Activated T-helper 17 cell treated with anti-CD3 and anti-CD28 coated beads, Interleukin-2, amount 50 U/mL, for 72 hours (primary cell): ENCODE measurements around the gene MAP3K4. TPM values are rescaled to one million over a fixed set of nuclear protein-coding genes. Genes with fewer than 3 reads are reported as not detected.
A peak's percentile ranks its signal among the peaks of the same experiment; 100 is the strongest.

Source experiments
- ATAC-seq: fragments of 150-1000 bp; cut with Tn5 transposase; replicated peaks from 2 replicates; pipeline ENCODE4 v1.10.0; 2021; ENCODE audit warnings: mild to moderate bottlenecking, moderate library complexity
- H3K27ac Mint-ChIP-seq: one replicate; pipeline ENCODE4 v1.8.0; 2022; ENCODE audit warnings: mixed read lengths
- H3K27me3 Mint-ChIP-seq: one replicate; pipeline ENCODE4 v1.8.0; 2022; ENCODE audit warnings: mixed read lengths
- H3K36me3 Mint-ChIP-seq: one replicate; pipeline ENCODE4 v1.8.0; 2022; ENCODE audit warnings: low read depth, mild to moderate bottlenecking, mixed read lengths
- H3K4me1 Mint-ChIP-seq: one replicate; pipeline ENCODE4 v1.8.0; 2022; ENCODE audit warnings: mixed read lengths
- H3K4me3 Mint-ChIP-seq: one replicate; pipeline ENCODE4 v1.8.0; 2022; ENCODE audit warnings: mild to moderate bottlenecking, mixed read lengths
- H3K9me3 Mint-ChIP-seq: one replicate; pipeline ENCODE4 v1.8.0; 2022; ENCODE audit warnings: mixed read lengths
- total RNA-seq, 2 donors: library from RNA; stranded (reverse); gene quantifications; one replicate each; pipeline ENCODE4 v1.2.3, GENCODE V29; 2022

The MAP3K4 gene
- total RNA-seq, 2 donors from 2014 or later: 76.1 to 97.9 TPM

DNA sequence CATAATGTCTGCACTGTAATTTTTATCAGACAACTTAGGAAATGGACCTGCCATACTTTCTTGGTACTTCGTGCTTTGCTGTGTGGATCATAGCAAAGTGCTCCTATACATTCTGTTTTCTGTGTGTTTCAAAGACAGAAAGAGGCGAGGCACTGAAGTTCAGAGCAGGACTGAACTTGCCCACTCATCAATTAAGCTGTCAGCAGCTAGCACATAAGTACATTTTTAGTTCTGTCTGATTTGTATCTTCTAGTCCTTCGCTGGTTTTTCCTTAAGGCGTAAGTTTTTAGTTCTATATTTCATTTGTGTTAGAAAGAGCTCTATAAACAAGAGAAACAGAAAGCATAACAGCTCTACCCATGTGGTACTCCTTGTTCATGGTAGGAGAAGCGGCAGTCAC, 42.1 kb downstream of the MAP3K4 start:
- Mint-ChIP-seq H3K9me3 (no peaks in the 10 kb centered on the region), H3K36me3 (peaks cover 59% of the 10 kb centered on the region), H3K27me3 (no peaks in the 10 kb centered on the region), H3K4me3 (peak overlapping the region; percentile 73), H3K27ac (peak overlapping the region; percentile 71), H3K4me1 (peaks cover 50% of the 10 kb centered on the region)
- ATAC-seq: no peak

DNA sequence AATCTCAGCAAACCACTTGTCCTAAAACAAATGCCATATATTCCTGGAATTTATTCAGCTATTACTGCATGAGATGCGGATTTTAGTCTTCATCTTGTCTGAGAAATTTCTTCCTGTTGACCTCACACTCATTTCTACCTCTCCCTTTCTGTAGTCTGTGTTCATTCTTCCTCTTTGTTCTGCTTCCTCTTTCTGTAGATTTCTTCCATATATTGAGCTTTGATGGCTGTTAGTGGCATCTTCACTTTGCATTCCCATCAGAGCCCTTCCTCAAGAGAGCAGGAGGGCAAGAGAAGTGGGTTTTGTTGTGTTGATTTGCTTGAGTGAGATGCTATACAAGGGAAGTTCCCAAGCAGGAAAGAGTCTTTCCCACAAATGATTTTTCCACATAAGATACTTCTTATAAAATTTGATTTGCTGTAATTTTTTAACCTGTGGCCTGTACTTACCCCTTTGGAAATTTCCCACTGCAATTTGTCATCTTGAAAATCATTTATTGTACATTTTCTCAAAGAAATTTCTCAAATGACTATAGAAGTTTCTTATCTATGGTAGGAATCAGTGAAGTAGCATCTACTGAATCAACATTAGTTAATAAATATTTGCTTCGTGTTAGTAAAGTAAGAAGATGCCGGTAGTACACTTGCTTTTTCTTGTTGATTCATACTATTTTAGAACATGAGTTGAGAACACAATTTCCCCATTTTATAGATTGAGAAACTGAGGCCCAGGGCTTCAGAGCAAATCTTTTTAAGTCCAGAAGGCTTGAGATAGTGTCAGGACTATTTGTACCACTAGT, 43.8 kb downstream of the MAP3K4 start:
- ATAC-seq: no peak
- peak overlapping the region; percentile 71 for H3K27ac Mint-ChIP-seq
- H3K36me3 Mint-ChIP-seq: peaks cover 69% of the 10 kb centered on the region
- H3K4me1 Mint-ChIP-seq: peaks cover 37% of the 10 kb centered on the region
- no peaks in the 10 kb centered on the region for H3K9me3 Mint-ChIP-seq
- no peaks in the 10 kb centered on the region for H3K27me3 Mint-ChIP-seq
- H3K4me3 Mint-ChIP-seq: peak overlapping the region; percentile 73

DNA sequence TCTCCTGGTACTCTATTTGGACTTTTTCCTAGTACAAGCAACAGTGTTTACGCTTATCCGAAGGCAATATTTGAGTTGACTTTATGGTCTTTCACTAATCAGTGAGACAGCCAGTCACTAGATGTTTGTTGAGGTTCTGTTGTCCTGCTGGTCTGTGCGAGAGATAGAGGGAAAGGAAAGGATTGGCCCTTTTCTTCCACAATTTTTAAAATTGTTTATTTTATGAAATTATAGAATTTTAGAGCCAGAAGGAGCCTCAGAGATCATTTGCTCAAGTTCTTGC, 44.4 kb downstream of the MAP3K4 start:
- Mint-ChIP-seq H3K27ac (peak overlapping the region; percentile 71), H3K36me3 (peaks cover 74% of the 10 kb centered on the region), H3K4me3 (peak overlapping the region; percentile 73), H3K4me1 (peaks cover 35% of the 10 kb centered on the region), H3K27me3 (no peaks in the 10 kb centered on the region), H3K9me3 (no peaks in the 10 kb centered on the region)
- ATAC-seq: no peak

DNA sequence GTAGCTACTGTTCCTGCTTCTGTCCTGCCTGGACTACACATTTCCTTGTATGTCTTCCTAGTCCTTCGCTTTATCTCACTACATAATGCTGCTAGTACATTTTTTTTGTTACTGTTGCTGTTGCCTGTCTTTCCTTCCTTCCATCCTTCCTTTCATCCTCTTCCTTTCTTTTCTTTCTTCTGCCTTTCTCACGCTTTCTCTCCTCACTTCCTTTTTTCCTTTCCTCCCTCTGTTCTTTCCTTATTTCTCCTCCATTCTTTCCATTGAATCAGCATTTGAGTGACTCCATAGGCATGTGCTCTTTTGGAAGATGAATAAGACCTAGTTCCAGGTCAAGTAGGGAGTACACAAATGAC, 46.3 kb downstream of the MAP3K4 start:
- peak overlapping the region; percentile 66 for H3K4me3 Mint-ChIP-seq
- no peaks in the 10 kb centered on the region for H3K27me3 Mint-ChIP-seq
- no peaks in the 10 kb centered on the region for H3K9me3 Mint-ChIP-seq
- peaks cover 92% of the 10 kb centered on the region for H3K36me3 Mint-ChIP-seq
- ATAC-seq: no peak
- peaks cover 27% of the 10 kb centered on the region for H3K4me1 Mint-ChIP-seq
- peak overlapping the region; percentile 87 for H3K27ac Mint-ChIP-seq

DNA sequence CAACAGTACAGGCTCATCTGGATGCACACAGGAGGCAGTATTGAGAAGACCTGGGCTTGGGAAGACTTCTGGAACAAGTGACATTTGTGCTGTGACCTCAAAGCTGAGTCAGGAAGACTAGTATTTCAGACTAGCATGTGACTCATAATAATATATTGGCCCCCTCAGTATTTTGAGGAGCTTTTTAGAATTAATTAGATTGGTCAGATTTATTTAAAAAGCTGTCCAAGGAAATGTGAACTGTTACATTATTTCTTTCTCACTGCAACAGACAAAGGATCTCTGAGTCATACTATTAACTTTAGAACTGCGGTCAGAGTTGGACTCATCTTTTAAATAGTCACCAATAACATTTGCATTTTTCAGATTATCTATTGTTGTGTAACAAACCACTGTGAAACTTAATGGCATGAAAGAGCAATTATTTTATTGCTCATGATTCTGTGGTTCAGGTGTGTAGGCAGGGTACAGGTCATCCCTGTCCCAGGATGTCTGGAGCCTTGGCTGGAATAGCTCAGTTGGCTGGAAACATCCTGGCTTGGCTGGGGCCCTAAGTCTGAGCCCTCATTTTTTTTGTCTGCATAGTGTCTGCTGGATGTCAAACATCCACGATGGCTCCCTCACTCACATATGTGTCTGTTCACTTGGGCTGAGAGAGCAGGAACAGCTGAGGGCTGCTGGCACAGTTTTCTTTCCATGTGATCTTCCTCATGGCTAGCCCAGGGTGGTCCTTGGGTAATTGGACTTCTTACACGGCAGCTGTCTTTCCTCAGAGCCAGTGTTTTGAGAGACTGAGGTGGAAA, 46.9 kb downstream of the MAP3K4 start:
- H3K27me3 Mint-ChIP-seq: no peaks in the 10 kb centered on the region
- H3K36me3 Mint-ChIP-seq: peaks cover 98% of the 10 kb centered on the region
- peak overlapping the region; percentile 87 for H3K27ac Mint-ChIP-seq
- H3K4me1 Mint-ChIP-seq: peaks cover 32% of the 10 kb centered on the region
- ATAC-seq: peak; percentile 84
- H3K9me3 Mint-ChIP-seq: no peaks in the 10 kb centered on the region
- peak overlapping the region; percentile 66 for H3K4me3 Mint-ChIP-seq

DNA sequence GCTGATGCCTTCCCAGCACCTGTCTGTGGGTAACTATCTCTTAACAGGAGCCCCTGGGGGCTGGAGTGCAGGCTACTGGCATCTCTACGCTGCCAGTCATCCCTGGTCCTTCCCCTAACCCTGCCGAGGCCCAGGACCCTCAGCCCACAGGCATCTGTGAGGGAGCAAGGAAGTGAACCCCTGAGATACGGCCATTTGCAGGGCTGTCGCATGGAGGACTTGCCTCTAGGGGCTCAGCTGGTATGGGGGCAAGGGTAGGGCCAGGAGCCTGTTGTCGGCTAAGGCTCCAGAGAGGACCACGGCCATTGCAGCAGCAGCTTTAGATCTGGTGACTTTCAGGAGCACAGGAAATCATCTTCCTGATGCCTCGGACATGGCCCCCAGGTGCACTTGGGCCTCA, 49.7 kb downstream of the MAP3K4 start:
- Mint-ChIP-seq H3K9me3 (no peaks in the 10 kb centered on the region), H3K36me3 (peaks cover 81% of the 10 kb centered on the region), H3K4me3 (no peak overlapping the region), H3K27me3 (no peaks in the 10 kb centered on the region), H3K4me1 (peaks cover 25% of the 10 kb centered on the region), H3K27ac (no peak overlapping the region)
- ATAC-seq: no peak

DNA sequence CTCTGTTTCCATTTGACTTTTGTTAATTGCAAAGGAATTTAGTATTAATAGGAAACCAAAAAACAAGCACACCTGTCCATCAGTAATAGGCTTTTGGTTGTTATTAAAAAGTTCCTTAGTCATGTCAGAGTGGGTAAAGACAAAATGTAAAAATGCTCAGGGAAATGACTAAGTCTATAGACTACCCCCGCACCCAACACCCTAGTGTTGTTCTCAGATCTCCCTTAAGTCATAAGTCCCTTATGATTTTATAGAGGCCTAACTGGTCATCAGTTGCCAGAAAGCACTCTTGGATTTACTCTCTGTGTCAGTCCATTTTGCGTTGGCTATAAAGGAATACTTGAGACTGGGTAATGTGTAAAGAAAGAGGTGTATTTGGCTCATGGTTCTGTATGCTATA, 52.8 kb downstream of the MAP3K4 start:
- Mint-ChIP-seq H3K27me3 (no peaks in the 10 kb centered on the region), H3K4me1 (peaks cover 13% of the 10 kb centered on the region), H3K4me3 (peak overlapping the region; percentile 42), H3K9me3 (no peaks in the 10 kb centered on the region), H3K27ac (peak overlapping the region; percentile 74), H3K36me3 (peaks cover 60% of the 10 kb centered on the region)
- peak; percentile 80 for ATAC-seq

DNA sequence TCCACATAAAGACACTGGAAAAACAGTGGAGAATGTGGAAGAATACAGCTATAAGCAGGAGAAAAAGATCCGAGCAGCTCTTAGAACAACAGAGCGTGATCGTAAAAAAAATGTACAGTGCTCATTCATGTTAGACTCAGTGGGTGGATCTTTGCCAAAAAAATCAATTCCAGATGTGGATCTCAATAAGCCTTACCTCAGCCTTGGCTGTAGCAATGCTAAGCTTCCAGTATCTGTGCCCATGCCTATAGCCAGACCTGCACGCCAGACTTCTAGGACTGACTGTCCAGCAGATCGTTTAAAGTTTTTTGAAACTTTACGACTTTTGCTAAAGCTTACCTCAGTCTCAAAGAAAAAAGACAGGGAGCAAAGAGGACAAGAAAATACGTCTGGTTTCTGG, 57.1 kb downstream of the MAP3K4 start:
- H3K4me1 Mint-ChIP-seq: peaks cover 21% of the 10 kb centered on the region
- no peaks in the 10 kb centered on the region for H3K9me3 Mint-ChIP-seq
- no peak overlapping the region for H3K4me3 Mint-ChIP-seq
- no peak overlapping the region for H3K27ac Mint-ChIP-seq
- H3K27me3 Mint-ChIP-seq: no peaks in the 10 kb centered on the region
- H3K36me3 Mint-ChIP-seq: peaks cover 39% of the 10 kb centered on the region
- ATAC-seq: no peak

DNA sequence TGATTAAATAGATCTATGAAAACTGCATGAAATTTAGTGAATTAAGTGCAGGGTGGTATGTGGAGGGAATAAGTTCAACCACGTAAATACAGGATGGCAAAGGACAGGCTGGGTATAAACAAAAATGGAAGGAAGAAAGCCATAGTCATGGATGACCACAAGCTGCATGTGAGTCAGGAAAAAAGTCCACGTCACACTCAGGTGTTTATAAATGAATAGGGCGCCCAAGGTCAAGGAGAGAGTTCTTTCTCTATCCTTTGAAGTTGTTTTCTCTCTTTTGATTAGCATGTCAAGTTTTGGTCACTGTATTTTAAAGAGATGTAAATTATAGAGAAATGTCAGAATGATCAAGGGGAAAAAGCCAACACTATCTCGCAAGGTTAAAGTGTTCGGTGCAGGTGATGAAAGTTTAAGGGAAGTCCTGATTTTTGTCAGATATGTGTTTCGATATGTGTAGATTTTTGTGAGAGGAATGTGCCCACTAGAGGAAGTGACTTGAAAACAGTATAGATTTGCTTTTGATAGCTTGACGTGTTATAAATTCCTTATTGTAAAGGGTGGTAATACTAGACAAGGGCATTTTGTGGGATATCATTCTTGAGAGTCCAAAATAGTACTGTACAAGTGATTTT, 58.7 kb downstream of the MAP3K4 start:
- Mint-ChIP-seq H3K36me3 (peaks cover 29% of the 10 kb centered on the region), H3K4me3 (peak overlapping the region; percentile 62), H3K27me3 (no peaks in the 10 kb centered on the region), H3K9me3 (no peaks in the 10 kb centered on the region), H3K27ac (peak overlapping the region; percentile 83), H3K4me1 (peaks cover 16% of the 10 kb centered on the region)
- ATAC-seq: peak; percentile 89

DNA sequence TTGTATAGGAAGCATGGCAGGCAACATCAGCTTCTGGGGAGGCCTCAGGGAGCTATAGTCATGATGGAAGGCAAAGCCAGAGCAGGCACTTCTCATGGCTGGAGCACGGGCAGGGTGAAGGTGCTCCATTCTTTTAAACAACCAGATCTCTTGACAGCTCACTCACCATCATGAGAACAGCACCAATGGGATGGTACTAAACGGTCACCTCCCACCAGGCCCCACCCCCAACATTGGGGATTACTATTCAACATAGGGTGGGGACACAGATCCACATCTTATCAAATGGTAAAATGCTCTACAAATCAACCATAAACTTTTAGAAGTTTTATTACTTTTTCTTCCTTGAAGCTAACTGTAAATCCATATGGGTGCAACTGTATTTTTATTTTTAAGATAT, 61.5 kb downstream of the MAP3K4 start:
- H3K9me3 Mint-ChIP-seq: peaks cover 4% of the 10 kb centered on the region
- H3K27me3 Mint-ChIP-seq: no peaks in the 10 kb centered on the region
- H3K36me3 Mint-ChIP-seq: peaks cover 47% of the 10 kb centered on the region
- no peak overlapping the region for H3K4me3 Mint-ChIP-seq
- H3K27ac Mint-ChIP-seq: no peak overlapping the region
- H3K4me1 Mint-ChIP-seq: peaks cover 35% of the 10 kb centered on the region
- no peak for ATAC-seq

DNA sequence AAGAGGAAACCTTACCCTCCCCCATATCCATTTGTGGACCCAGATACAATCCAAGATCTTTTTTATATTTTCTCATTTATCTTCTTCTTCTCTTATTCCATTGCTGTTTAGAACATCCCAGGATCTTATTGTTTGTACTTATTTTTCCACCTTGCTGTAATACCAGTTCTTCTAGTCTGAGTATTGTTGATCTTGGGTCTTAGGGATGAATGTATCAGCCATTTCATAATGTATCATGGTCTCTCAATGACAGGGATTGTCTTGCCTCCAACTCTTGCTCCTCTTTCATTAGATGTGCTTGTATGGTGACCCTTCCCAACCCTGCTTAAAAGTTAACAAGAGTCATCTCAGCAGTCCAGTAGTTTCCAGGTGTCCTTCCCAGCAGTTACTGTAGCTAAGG, 63.3 kb downstream of the MAP3K4 start:
- no peak for ATAC-seq
- Mint-ChIP-seq H3K27ac (no peak overlapping the region), H3K9me3 (peaks cover 4% of the 10 kb centered on the region), H3K27me3 (no peaks in the 10 kb centered on the region), H3K4me3 (no peak overlapping the region), H3K36me3 (peaks cover 41% of the 10 kb centered on the region), H3K4me1 (peaks cover 28% of the 10 kb centered on the region)

DNA sequence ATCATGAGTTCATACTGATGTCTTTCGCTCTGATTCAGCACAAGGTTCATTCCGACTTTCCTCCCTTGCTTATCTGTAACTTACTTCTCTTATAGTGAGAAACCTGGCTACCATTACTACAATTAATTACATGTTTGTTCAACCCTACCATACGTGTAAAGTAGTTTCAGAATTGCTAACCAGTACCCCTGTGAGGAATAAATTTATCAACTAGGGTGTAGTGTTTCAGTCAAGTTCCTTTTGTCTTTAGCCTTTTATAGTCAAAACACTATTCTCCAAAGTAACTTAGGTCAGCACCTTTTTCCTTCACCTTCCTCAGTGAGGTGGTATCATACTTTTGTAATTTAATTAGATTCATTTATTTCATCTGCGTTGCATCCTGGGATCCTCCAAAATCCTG, 64.9 kb downstream of the MAP3K4 start:
- ATAC-seq: peak; percentile 75
- peak overlapping the region; percentile 69 for H3K4me3 Mint-ChIP-seq
- peaks cover 19% of the 10 kb centered on the region for H3K4me1 Mint-ChIP-seq
- peaks cover 34% of the 10 kb centered on the region for H3K36me3 Mint-ChIP-seq
- H3K27me3 Mint-ChIP-seq: no peaks in the 10 kb centered on the region
- peaks cover 4% of the 10 kb centered on the region for H3K9me3 Mint-ChIP-seq
- peak overlapping the region; percentile 81 for H3K27ac Mint-ChIP-seq

DNA sequence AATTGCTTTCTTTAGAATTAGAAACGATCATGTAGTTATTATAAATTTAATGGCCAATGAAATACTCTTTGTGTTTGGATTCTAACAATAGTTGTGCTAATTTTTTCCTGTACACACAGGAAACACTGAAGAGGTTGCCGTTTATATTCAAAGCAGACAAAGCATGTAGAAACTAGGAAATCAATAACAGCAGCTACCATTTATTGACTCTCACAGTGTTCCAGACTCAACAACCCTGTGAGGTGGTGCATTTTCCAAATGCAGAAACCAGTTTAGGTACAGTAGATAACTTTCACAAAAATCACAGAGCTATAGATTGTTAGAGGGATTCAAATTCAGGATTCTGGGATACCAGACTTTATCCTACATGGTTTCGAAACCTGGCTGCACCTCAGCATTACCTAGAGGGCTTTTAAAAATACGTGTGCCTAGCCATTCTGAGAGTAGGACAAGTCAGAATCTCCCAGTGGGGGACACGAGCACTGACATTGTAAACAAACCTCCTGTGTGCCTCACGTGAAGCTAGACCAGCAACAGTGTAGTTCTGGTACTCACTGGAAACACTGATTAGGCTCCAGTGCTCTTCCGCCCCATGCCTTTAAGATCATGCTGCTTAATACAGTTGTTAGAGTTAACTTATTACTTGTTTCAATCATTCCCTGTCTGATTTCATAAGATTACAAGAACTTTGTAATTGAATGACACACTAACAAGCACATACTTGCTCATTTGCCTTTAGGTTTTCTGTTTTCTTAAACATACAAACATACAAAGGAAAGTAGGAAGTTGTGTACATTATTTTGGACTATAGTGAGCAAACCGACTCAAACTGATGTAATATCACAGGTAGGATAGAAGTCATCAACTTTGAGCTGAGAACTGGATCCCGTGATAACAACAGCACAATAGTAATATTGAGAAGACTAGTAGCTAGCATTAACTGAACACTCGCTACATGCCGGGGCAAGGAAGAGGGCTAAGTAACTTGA, 65.8 kb downstream of the MAP3K4 start:
- H3K4me3 Mint-ChIP-seq: peak overlapping the region; percentile 69

DNA sequence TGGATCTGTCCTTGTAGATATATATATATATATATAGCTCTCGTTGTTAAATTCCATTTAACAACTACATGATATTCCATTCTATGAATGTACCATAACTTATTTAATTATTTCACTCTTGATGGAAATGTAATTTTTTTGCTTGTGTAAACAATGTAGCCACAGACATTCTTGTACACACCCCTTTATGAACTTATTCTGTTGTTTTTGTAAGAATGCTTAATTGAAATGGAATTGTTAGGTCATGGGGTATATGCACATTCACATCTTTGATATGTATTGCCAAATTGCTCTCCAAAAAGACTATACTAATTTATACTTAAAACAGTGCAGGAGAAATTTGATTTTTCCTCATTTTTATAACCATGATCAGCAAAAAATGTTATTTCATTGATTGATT, 67.2 kb downstream of the MAP3K4 start:
- Mint-ChIP-seq H3K27ac (no peak overlapping the region), H3K4me3 (no peak overlapping the region), H3K4me1 (peaks cover 39% of the 10 kb centered on the region), H3K27me3 (no peaks in the 10 kb centered on the region), H3K36me3 (peaks cover 38% of the 10 kb centered on the region), H3K9me3 (peaks cover 4% of the 10 kb centered on the region)
- no peak for ATAC-seq

More for the DNA sequence above, 65.8 kb downstream of the MAP3K4 start:
- no peaks in the 10 kb centered on the region for H3K27me3 Mint-ChIP-seq
- peaks cover 25% of the 10 kb centered on the region for H3K4me1 Mint-ChIP-seq
- peak overlapping the region; percentile 81 for H3K27ac Mint-ChIP-seq
- peaks cover 38% of the 10 kb centered on the region for H3K36me3 Mint-ChIP-seq
- peak; percentile 67 for ATAC-seq
- H3K9me3 Mint-ChIP-seq: peaks cover 4% of the 10 kb centered on the region
